ENCODE results near the gene BHMT. TPM values are rescaled to one million over a fixed set of nuclear protein-coding genes. Genes with fewer than 3 reads are reported as not detected.

Gene BHMT
- total RNA-seq, 6 experiments from 2014 or later: not detected

DNA sequence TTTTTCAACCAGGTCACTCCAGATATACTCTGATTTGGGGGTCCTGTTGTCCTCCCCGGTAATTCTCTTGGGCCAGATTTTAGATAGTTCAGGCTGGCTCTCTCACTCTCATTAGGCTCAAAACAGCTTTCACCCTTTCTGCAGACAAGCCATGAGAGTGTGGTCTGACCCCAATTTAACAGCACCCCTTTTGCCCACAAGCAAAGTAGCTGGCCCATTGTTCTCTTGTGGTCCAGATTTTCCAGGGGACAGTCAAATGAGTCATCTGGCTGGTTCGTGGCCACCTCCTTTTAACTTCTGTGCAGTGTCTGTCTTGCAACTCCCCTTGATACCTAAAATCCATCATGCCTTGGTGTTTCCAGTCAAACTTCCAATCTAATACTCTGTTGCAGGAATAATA lies 25.5 kb upstream of the BHMT start:
- no peak for TF ChIP-seq CTCF (IDR thresholded peaks at IDR 0.05)
- no peak for DNase-seq
- H3K36me3 Mint-ChIP-seq (ENCODE audit: low read depth): no peaks in the 10 kb centered on the region
- H3K4me3 Mint-ChIP-seq: no peak overlapping the region
- peaks cover 11% of the 10 kb centered on the region for H3K27me3 Mint-ChIP-seq (ENCODE audit: insufficient read depth)
- H3K9me3 Mint-ChIP-seq: no peaks in the 10 kb centered on the region
- H3K4me1 Mint-ChIP-seq (ENCODE audit: low read depth): no peaks in the 10 kb centered on the region; the same call in 1 of the 2 replicates
- H3K27ac Mint-ChIP-seq: no peak overlapping the region

GRCh38 chr5:79088507-79088906 lies 23.1 kb upstream of the BHMT start:
- Mint-ChIP-seq H3K4me1 (ENCODE audit: low read depth) (no peaks in the 10 kb centered on the region; the same call in 1 of the 2 replicates), H3K27ac (no peak overlapping the region), H3K4me3 (no peak overlapping the region), H3K27me3 (ENCODE audit: insufficient read depth) (peaks cover 11% of the 10 kb centered on the region), H3K9me3 (no peaks in the 10 kb centered on the region), H3K36me3 (ENCODE audit: low read depth) (no peaks in the 10 kb centered on the region)
- TF ChIP-seq CTCF (IDR thresholded peaks at IDR 0.05): no peak
- DNase-seq: no peak

DNA sequence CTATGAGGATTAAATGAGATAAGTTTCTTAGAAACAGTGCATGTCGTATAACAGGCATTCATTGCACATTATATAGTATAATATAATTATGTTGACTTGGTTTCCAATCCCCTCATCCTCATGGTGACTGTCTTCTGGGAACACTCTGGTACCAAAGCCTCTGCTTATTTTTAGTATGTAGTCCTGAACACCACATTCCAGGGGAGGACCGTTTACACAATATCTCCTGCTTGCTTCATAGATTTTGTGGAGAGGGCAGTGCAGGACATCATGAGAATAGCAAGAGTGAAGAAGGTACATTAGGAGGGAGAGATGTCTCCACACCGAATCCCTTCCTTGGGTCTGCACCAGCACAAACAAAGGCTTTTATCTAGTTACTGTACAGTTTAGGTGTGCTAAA lies 20.5 kb upstream of the BHMT start:
- H3K4me3 Mint-ChIP-seq: no peak overlapping the region

DNA sequence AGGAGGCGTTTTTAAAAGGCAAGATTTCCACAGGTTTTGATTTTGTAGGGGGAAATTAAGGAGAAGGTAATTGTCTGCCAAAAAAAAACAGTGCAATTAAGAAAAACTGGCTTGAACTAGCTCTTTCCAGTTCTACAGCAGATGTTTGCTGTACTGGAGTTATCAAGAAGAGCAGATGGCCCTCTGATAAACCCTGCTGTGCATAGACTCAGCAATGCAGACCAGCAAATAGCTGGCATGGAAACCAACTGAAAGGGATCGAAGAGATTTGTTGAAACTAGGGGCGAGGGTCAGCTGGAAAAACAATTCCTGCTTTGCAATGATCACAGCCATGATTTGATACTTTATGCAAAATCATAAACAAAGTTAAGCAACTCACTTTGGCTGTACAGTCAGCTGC lies 17.8 kb upstream of the BHMT start:
- Mint-ChIP-seq H3K4me3 (no peak overlapping the region), H3K27ac (no peak overlapping the region), H3K9me3 (no peaks in the 10 kb centered on the region), H3K36me3 (ENCODE audit: low read depth) (no peaks in the 10 kb centered on the region), H3K4me1 (ENCODE audit: low read depth) (no peaks in the 10 kb centered on the region), H3K27me3 (ENCODE audit: insufficient read depth) (peaks cover 14% of the 10 kb centered on the region)
- no peak for DNase-seq
- no peak for TF ChIP-seq CTCF (IDR thresholded peaks at IDR 0.05)

More for the DNA sequence above, 20.5 kb upstream of the BHMT start:
- Mint-ChIP-seq H3K27me3 (ENCODE audit: insufficient read depth) (peaks cover 12% of the 10 kb centered on the region), H3K4me1 (ENCODE audit: low read depth) (no peaks in the 10 kb centered on the region; the same call in 1 of the 2 replicates), H3K9me3 (no peaks in the 10 kb centered on the region), H3K27ac (no peak overlapping the region), H3K36me3 (ENCODE audit: low read depth) (no peaks in the 10 kb centered on the region)
- no peak for DNase-seq
- TF ChIP-seq CTCF (IDR thresholded peaks at IDR 0.05): no peak

- no peak overlapping the region for H3K27ac Mint-ChIP-seq
- DNase-seq: no peak
- H3K9me3 Mint-ChIP-seq: peaks cover 4% of the 10 kb centered on the region
- peak; percentile 25; the same call in 1 of the 2 replicates for TF ChIP-seq CTCF (IDR thresholded peaks at IDR 0.05)
- H3K4me3 Mint-ChIP-seq: no peak overlapping the region
- peaks cover 6% of the 10 kb centered on the region; the same call in 1 of the 2 replicates for H3K36me3 Mint-ChIP-seq (ENCODE audit: low read depth)
- H3K4me1 Mint-ChIP-seq (ENCODE audit: low read depth): peaks cover 14% of the 10 kb centered on the region
- peaks cover 13% of the 10 kb centered on the region for H3K27me3 Mint-ChIP-seq (ENCODE audit: insufficient read depth)
Measured at GRCh38 chr5:79105868-79106267, 5.7 kb upstream of the BHMT start.

Measured in HFFc6 (cell line).